GM20000 (cell line): ENCODE data around the gene FXYD2.

ENCODE experiments used
- DNase-seq: peaks from one replicate; pipeline ENCODE4 v3.0.0; 2012; ENCODE audit warnings: low spot score
- TF ChIP-seq, protein P1 (sequence below): IDR thresholded peaks from 2 replicates; pipeline ENCODE4 v1.5.1; 2012; ENCODE audit warnings: mild to moderate bottlenecking, control low read depth; ENCODE audit errors: extremely low read depth, missing control alignments

Gene FXYD2

DNA sequence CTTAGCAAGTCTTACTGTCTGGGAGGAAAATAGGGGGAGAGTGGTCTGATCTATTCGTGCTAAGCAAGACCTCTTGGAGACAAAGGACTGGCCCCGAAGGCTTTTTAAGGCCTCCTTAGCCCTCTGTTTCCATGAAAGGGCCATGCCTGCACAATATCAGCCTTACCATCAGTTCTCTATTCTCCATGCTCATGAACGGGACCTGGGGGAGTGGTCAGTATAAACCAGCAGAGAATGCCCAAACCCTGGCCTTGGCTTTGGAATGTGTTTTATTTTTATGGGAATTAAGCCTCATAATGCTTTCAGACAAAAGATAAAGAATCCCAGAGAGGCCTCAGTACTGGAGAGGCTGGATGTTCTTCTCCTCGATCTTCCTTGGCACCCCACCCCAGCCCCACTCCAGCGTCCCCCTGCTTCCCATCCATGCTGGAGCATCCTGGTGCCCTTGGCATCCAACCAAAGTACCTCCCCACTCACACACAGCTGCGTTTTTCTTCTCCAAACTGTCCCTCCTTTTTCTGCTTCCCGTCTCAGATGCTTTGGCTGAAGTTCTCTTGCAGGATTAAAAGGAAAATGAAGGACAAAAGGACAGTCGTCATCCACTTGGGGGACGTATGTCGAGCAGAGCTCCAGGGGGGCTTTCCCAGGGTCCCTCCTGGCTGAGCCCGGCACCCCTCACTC is 33.3 kb upstream of the FXYD2 start:
- TF ChIP-seq, protein P1, sequence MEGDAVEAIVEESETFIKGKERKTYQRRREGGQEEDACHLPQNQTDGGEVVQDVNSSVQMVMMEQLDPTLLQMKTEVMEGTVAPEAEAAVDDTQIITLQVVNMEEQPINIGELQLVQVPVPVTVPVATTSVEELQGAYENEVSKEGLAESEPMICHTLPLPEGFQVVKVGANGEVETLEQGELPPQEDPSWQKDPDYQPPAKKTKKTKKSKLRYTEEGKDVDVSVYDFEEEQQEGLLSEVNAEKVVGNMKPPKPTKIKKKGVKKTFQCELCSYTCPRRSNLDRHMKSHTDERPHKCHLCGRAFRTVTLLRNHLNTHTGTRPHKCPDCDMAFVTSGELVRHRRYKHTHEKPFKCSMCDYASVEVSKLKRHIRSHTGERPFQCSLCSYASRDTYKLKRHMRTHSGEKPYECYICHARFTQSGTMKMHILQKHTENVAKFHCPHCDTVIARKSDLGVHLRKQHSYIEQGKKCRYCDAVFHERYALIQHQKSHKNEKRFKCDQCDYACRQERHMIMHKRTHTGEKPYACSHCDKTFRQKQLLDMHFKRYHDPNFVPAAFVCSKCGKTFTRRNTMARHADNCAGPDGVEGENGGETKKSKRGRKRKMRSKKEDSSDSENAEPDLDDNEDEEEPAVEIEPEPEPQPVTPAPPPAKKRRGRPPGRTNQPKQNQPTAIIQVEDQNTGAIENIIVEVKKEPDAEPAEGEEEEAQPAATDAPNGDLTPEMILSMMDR, result no peak
- DNase-seq, result no peak

DNA sequence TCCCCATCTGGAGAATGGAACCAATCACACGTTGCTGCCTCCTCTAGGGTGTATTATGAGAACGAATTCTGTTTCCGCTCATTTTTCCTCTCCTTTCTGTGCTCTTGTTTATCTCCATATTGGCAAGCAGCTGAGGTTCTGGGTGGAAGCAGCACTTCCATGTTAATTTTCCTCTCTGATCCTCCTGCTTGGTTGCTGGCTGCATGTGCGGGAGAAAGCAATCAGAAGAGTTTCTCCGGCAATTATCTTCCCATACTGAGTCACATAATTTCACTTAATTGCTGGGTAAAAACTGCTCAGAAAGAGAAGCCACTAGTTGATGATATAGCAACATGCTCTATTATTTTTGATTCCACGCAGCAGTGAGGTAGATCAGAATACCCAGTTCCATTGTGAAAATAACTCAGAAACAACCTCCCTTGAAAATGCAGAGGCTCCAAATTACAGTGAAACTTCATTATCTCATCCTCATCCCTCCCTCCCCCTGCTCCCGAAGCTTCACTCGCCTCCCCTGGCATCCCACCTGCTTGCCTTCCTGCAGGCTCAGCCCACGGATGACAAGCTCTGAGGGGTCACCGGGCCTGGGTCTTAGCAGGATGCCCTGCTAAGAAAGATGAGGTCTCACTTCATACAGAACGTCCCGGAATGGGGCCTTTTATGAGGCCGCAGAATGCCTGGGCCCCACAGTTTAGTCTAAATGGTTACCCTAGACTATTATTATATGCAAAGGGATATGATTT is 31.5 kb upstream of the FXYD2 start:
- no peak for DNase-seq
- TF ChIP-seq, protein P1, result no peak

DNA sequence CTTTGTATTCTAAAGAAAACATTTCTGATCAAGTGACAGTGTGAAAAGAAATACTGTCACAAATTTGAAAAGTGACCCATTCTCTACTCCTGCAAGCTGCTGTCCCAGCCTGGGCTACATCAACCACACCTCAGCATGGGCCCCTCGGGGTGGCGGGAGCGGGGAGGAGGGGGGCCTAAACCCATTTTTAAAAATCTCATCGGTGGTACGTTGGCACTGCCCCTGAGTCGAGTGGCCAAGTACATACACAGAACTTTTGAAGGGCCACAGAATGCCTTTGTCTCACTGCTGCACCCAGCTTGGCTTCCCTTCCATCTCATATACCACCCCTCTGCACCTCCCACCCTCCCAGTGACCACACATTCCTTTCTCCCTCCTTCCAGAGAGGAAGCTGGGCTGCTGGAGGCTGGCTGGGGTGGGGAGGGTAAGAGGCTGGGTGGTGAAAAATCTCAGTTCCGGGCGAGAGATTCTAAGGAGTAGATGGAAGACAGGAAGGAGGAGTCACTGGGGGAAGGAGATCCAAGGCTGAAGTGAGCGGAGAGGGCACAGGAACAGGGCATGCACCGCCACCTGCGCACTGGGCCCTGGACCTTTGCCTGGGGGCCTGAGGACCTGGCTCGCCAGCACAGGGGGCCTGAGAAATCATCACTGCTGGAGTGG is 30.8 kb upstream of the FXYD2 start:
- no peak for DNase-seq
- TF ChIP-seq, protein P1, result no peak

DNA sequence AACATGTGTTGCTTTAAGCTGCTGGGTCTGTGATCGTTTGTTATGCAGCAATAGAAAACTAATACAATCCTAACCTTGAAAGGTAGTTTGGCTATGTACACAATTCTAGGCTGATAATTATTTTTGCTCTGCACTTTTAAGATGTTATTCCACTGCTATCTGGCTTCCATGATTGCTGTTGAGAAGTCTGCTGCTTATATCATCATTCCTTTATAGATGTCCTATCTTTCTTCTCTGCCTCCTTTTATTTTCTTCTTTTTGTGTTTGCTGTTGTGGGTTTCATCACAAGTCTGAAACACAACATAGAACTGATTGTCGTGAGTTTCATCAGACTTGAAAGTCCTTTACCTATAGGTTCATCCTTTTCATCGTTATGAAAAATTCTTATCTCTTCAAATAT is 27.8 kb upstream of the FXYD2 start:
- TF ChIP-seq, protein P1, result no peak
- no peak for DNase-seq

DNA sequence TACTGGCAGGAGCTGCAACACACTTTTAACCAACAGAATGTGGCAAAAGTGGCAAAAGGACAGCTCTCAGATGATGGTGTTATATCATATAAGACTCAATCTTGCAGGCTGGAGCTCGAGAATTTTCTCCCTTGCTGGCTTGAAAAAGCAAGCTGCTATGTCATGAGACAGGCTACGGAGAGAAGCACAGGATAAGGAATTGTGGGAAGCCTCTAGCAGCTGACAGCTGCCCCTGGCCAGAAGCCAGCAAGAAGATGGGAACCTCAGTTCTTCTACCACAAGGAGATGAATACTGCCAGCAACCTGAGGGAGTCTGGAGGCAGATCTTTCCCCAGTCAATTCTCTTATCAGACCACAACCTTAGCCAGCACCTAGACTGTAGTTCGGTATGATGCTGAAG is 27.3 kb upstream of the FXYD2 start:
- no peak for DNase-seq

DNA sequence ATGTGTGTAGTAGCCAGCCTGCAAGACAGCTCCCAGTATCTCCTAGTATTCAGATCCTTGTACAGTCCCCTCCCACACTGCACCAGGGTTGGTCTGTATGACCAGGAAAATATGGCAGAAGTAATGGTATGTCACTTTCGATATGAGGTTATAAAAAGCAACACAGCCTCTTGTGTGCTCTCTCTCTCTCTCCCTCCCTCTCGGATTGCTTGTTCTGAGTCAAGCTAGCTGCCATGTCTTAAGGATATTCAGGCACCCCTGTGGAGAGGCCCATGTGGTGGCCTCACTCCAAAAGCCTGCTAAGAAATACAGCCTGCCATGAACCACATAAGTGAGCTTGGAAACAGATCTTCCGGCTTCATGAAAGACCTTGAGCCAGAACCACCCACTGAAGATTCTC is 26.6 kb upstream of the FXYD2 start:
- TF ChIP-seq, protein P1, result no peak
- no peak for DNase-seq

More for the DNA sequence above, 27.3 kb upstream of the FXYD2 start:
- TF ChIP-seq, protein P1, result no peak

DNA sequence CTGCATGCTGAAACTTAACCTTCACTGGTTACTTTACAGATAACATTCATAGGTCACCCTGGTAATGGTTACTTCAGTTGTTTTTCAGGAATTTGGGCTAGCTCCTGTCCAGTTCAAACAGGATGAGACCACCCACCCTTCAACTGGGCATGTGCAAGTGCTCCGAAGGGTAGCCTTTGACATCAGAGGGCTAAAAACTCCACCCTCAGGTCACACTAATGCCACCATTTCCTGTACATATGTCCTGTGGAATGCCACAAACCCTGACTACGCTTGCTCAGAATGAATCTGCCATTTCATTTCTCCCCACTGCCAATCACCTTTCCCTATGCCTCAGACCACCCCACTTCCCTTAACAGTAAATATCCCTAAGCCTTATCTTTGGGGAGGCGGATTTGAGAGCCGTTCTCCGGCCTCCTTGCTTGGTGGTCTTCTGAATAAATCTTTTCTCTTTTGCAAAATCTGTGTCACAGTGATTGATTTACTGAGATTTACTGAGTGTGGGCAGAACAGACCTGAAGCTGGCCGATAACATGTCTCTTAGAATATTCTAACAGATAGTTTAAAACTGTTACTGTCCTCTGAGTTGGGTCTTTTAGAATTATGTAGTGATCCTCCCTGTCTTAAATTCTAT is 25.4 kb upstream of the FXYD2 start:
- DNase-seq, result no peak
- TF ChIP-seq, protein P1, result no peak
